ENCODE results near the gene ALCAM.

DNA sequence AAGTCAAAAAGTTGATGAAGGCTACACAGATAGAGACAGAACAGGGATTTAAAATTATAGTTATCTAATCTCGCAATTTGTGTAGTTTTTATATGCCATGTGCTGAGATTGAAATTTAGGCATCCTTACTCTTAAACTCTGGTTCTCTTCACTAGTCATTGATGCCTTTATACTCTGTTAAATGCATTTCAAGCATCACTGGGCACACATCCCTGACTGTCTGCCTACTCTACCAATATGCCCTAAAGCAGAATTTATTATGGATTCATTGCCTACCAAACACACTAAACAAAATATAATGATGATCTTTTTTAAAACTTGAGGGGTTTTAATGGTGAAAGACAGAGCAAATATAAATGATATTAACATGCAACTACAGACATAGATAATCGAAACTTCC is 10.3 kb upstream of the ALCAM start:
- TF ChIP-seq, protein P1, sequence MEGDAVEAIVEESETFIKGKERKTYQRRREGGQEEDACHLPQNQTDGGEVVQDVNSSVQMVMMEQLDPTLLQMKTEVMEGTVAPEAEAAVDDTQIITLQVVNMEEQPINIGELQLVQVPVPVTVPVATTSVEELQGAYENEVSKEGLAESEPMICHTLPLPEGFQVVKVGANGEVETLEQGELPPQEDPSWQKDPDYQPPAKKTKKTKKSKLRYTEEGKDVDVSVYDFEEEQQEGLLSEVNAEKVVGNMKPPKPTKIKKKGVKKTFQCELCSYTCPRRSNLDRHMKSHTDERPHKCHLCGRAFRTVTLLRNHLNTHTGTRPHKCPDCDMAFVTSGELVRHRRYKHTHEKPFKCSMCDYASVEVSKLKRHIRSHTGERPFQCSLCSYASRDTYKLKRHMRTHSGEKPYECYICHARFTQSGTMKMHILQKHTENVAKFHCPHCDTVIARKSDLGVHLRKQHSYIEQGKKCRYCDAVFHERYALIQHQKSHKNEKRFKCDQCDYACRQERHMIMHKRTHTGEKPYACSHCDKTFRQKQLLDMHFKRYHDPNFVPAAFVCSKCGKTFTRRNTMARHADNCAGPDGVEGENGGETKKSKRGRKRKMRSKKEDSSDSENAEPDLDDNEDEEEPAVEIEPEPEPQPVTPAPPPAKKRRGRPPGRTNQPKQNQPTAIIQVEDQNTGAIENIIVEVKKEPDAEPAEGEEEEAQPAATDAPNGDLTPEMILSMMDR (conservative IDR thresholded peaks at IDR 0.05) = no peak
- no peak for TF ChIP-seq ZFX (IDR thresholded peaks at IDR 0.05)
